ENCODE results near the gene KLHDC1.

KLHDC1 gene

GRCh38 chr14:49767571-49768300 is 74.8 kb downstream of the KLHDC1 start, which contains the start of gene KLHDC2:
Gene KLHDC2, plus strand, starts transcription at chr14:49768153. Its CDS starts 316 bp downstream, at chr14:49768469.
- Histone ChIP-seq H3K9me3 (replicated peaks in 1 of 2; ENCODE audit: control insufficient read depth in 2 of 2, insufficient read depth in 1 of 2, low read depth in 1 of 2, low read length in 2 of 2) (no peaks in the 10 kb centered on the region), H2AFZ (ENCODE audit: low read length) (peak within 1 kb of the TSS; percentile 100), H3K9ac (ENCODE audit: low read depth, low read length, poor library complexity) (peak within 1 kb of the TSS; percentile 99), H3K14ac (ENCODE audit: low read length) (peak within 1 kb of the TSS; percentile 82), H4K8ac (ENCODE audit: low read depth, low read length) (peak within 1 kb of the TSS; percentile 86), H3K4me3 (ENCODE audit: low read length in 2 of 2) (peak within 1 kb of the TSS; percentile 93 to 99), H2BK15ac (ENCODE audit: low read length) (peak within 1 kb of the TSS; percentile 81), H3K4me1 (ENCODE audit: control insufficient read depth in 2 of 2, insufficient read depth in 1 of 2, low read depth in 1 of 2, low read length in 2 of 2) (peaks cover 7 to 8% of the 10 kb centered on the region in 2 donors), H4K91ac (ENCODE audit: low read depth, low read length, poor library complexity) (no peak within 1 kb of the TSS), H2BK12ac (ENCODE audit: low read length) (peak within 1 kb of the TSS; percentile 41), H3K27me3 (ENCODE audit: control insufficient read depth in 3 of 3, insufficient read depth in 3 of 3, low read depth in 1 of 3, low read length in 3 of 3) (peaks cover 0 to 3% (median 0%) of the 10 kb centered on the region in 3 experiments), H2BK5ac (ENCODE audit: low read length) (peak within 1 kb of the TSS; percentile 87), H3K4me2 (ENCODE audit: insufficient read depth, low read length, poor library complexity, severe bottlenecking) (peak within 1 kb of the TSS; percentile 77), H3K36me3 (replicated peaks in 1 of 2; ENCODE audit: control insufficient read depth in 2 of 2, insufficient read depth in 2 of 2, low read length in 2 of 2) (peaks cover 0 to 20% of the 10 kb centered on the region in 2 donors), H3K18ac (ENCODE audit: low read length) (peak within 1 kb of the TSS; percentile 99), H2AK5ac (ENCODE audit: low read depth, low read length) (peak within 1 kb of the TSS; percentile 98), H3K23ac (ENCODE audit: low read depth, low read length, poor library complexity) (peak within 1 kb of the TSS; percentile 97), H3K79me1 (ENCODE audit: low read depth, low read length) (peaks cover 11% of the 10 kb centered on the region), H3K4ac (ENCODE audit: low read length) (peak within 1 kb of the TSS; percentile 95), H2BK120ac (ENCODE audit: low read depth, low read length) (peak within 1 kb of the TSS; percentile 28), H3K27ac (replicated peaks; ENCODE audit: low read length) (peak within 1 kb of the TSS; percentile 92)
- DNase-seq (ENCODE audit: low spot score) = peak; percentile 83
- no CpG with 5 or more reads among the region's 86 CpGs for WGBS, 2 donors (ENCODE audit: extremely low coverage in 2 of 2, insufficient read length in 2 of 2, insufficient replicate concordance in 1 of 2)

GRCh38 chr14:49768301-49769121 is 75.6 kb downstream of the KLHDC1 start:
- H3K27me3 ChIP-seq (ENCODE audit: control insufficient read depth in 3 of 3, insufficient read depth in 3 of 3, low read depth in 1 of 3, low read length in 3 of 3) = no peaks in the 10 kb centered on the region
- peaks cover 0 to 22% of the 10 kb centered on the region in 2 donors for H3K36me3 ChIP-seq (replicated peaks in 1 of 2; ENCODE audit: control insufficient read depth in 2 of 2, insufficient read depth in 2 of 2, low read length in 2 of 2)
- DNase-seq (ENCODE audit: low spot score) = peak; percentile 41
- peak overlapping the region; percentile 41 for H2BK12ac ChIP-seq (ENCODE audit: low read length)
- H3K4me2 ChIP-seq (ENCODE audit: insufficient read depth, low read length, poor library complexity, severe bottlenecking) = peak overlapping the region; percentile 77
- H3K4me1 ChIP-seq (ENCODE audit: control insufficient read depth in 2 of 2, insufficient read depth in 1 of 2, low read depth in 1 of 2, low read length in 2 of 2) = peaks cover 7 to 8% of the 10 kb centered on the region in 2 donors
- H3K4ac ChIP-seq (ENCODE audit: low read length) = peak overlapping the region; percentile 95
- H3K14ac ChIP-seq (ENCODE audit: low read length) = peak overlapping the region; percentile 82
- peak overlapping the region; percentile 87 for H2BK5ac ChIP-seq (ENCODE audit: low read length)
- peak overlapping the region; percentile 98 for H2AK5ac ChIP-seq (ENCODE audit: low read depth, low read length)
- H4K8ac ChIP-seq (ENCODE audit: low read depth, low read length) = peak overlapping the region; percentile 86
- peak overlapping the region; percentile 99 for H3K9ac ChIP-seq (ENCODE audit: low read depth, low read length, poor library complexity)
- peak overlapping the region; percentile 99 for H3K18ac ChIP-seq (ENCODE audit: low read length)
- peak overlapping the region; percentile 97 for H3K23ac ChIP-seq (ENCODE audit: low read depth, low read length, poor library complexity)
- H3K9me3 ChIP-seq (replicated peaks in 1 of 2; ENCODE audit: control insufficient read depth in 2 of 2, insufficient read depth in 1 of 2, low read depth in 1 of 2, low read length in 2 of 2) = no peaks in the 10 kb centered on the region
- no CpG with 5 or more reads among the region's 67 CpGs for WGBS, 2 donors (ENCODE audit: extremely low coverage in 2 of 2, insufficient read length in 2 of 2, insufficient replicate concordance in 1 of 2)
- H2BK15ac ChIP-seq (ENCODE audit: low read length) = peak overlapping the region; percentile 81
- no peak overlapping the region for H4K91ac ChIP-seq (ENCODE audit: low read depth, low read length, poor library complexity)
- H2AFZ ChIP-seq (ENCODE audit: low read length) = peak overlapping the region; percentile 100
- peaks cover 11% of the 10 kb centered on the region for H3K79me1 ChIP-seq (ENCODE audit: low read depth, low read length)
- peak overlapping the region; percentile 28 for H2BK120ac ChIP-seq (ENCODE audit: low read depth, low read length)
- H3K4me3 ChIP-seq (ENCODE audit: low read length in 2 of 2) = peak overlapping the region; percentile 93 to 99
- peak overlapping the region; percentile 84 for H3K27ac ChIP-seq (replicated peaks; ENCODE audit: low read length)

- Histone ChIP-seq H2BK12ac (ENCODE audit: low read length) (no peak overlapping the region), H2BK15ac (ENCODE audit: low read length) (no peak overlapping the region), H3K14ac (ENCODE audit: low read length) (no peak overlapping the region), H3K4ac (ENCODE audit: low read length) (no peak overlapping the region), H2AK5ac (ENCODE audit: low read depth, low read length) (no peak overlapping the region), H3K4me2 (ENCODE audit: insufficient read depth, low read length, poor library complexity, severe bottlenecking) (peak overlapping the region; percentile 77), H2BK5ac (ENCODE audit: low read length) (no peak overlapping the region), H4K8ac (ENCODE audit: low read depth, low read length) (no peak overlapping the region), H3K9ac (ENCODE audit: low read depth, low read length, poor library complexity) (peak overlapping the region; percentile 99), H3K4me3 (ENCODE audit: low read length in 2 of 2) (peak overlapping the region; percentile 93 to 99), H3K9me3 (replicated peaks in 1 of 2; ENCODE audit: control insufficient read depth in 2 of 2, insufficient read depth in 1 of 2, low read depth in 1 of 2, low read length in 2 of 2) (no peaks in the 10 kb centered on the region), H3K18ac (ENCODE audit: low read length) (no peak overlapping the region), H3K36me3 (replicated peaks in 1 of 2; ENCODE audit: control insufficient read depth in 2 of 2, insufficient read depth in 2 of 2, low read length in 2 of 2) (peaks cover 0 to 27% of the 10 kb centered on the region in 2 donors), H3K79me1 (ENCODE audit: low read depth, low read length) (peaks cover 11% of the 10 kb centered on the region), H3K27me3 (ENCODE audit: control insufficient read depth in 3 of 3, insufficient read depth in 3 of 3, low read depth in 1 of 3, low read length in 3 of 3) (no peaks in the 10 kb centered on the region), H3K4me1 (ENCODE audit: control insufficient read depth in 2 of 2, insufficient read depth in 1 of 2, low read depth in 1 of 2, low read length in 2 of 2) (peaks cover 7 to 8% of the 10 kb centered on the region in 2 donors), H3K23ac (ENCODE audit: low read depth, low read length, poor library complexity) (no peak overlapping the region), H4K91ac (ENCODE audit: low read depth, low read length, poor library complexity) (no peak overlapping the region), H2AFZ (ENCODE audit: low read length) (no peak overlapping the region), H3K27ac (replicated peaks; ENCODE audit: low read length) (no peak overlapping the region), H2BK120ac (ENCODE audit: low read depth, low read length) (no peak overlapping the region)
- no CpG with 5 or more reads among the region's 6 CpGs for WGBS, 2 donors (ENCODE audit: extremely low coverage in 2 of 2, insufficient read length in 2 of 2, insufficient replicate concordance in 1 of 2)
- no peak for DNase-seq (ENCODE audit: low spot score)
These were observed 76.3 kb downstream of the KLHDC1 start for GRCh38 chr14:49769171-49769570.

All from neuronal stem cell (in vitro differentiated cells).